ENCODE measurements around the gene CPLX3.

Gene CPLX3

GRCh38 chr15:74858369-74858740, 31.9 kb downstream of the CPLX3 start:
- TF ChIP-seq CTCF (IDR thresholded peaks at IDR 0.05) = no peak

- no peak for TF ChIP-seq CTCF (IDR thresholded peaks at IDR 0.05)
These were observed 37.0 kb downstream of the CPLX3 start for GRCh38 chr15:74863239-74864056.

GRCh38 chr15:74864296-74864695, 37.9 kb downstream of the CPLX3 start:
- TF ChIP-seq CTCF (IDR thresholded peaks at IDR 0.05) = no peak

GRCh38 chr15:74865316-74865715, 38.9 kb downstream of the CPLX3 start:
- TF ChIP-seq CTCF (IDR thresholded peaks at IDR 0.05) = no peak

- TF ChIP-seq CTCF (IDR thresholded peaks at IDR 0.05) = no peak
These were observed 39.7 kb downstream of the CPLX3 start for GRCh38 chr15:74866090-74866489.

GRCh38 chr15:74867466-74868038, 41.1 kb downstream of the CPLX3 start:
- TF ChIP-seq CTCF (IDR thresholded peaks at IDR 0.05) = no peak

GRCh38 chr15:74868059-74868458, 41.6 kb downstream of the CPLX3 start:
- TF ChIP-seq CTCF (IDR thresholded peaks at IDR 0.05) = no peak
